PC-3 (cell line): ENCODE measurements around the gene MAD1L1. TPM values are rescaled to one million over a fixed set of nuclear protein-coding genes. Genes with fewer than 3 reads are reported as not detected.

ENCODE experiments used
- ATAC-seq: fragments of 200-7000 bp; cut with Tn5 transposase; 2 replicates; pipeline ENCODE4 v1.9.1; 2020; ENCODE audit warnings: mild to moderate bottlenecking, moderate library complexity
- BruUV-seq: library from RNA; stranded (reverse); fragments of 400-500 nt; replicated peaks from 2 replicates; lab custom pipeline; 2021; lab: Mats Ljungman, UMichigan
- CTCF ChIA-PET: fragments of 300-600 bp; sonication (Branson Sonifier 250); formaldehyde crosslinking; loops from one replicate; lab custom pipeline; 2022; ENCODE audit warnings: antibody characterized with exemption; lab: Charles Lee
- POLR2A ChIA-PET: fragments of 300-600 bp; sonication (Branson Sonifier 250); formaldehyde crosslinking; loops from one replicate; lab custom pipeline; 2022; ENCODE audit warnings: antibody characterized with exemption; ENCODE audit not compliant: unreplicated experiment; lab: Charles Lee
- DNase-seq: peaks from one replicate; pipeline ENCODE4 v3.0.0-alpha.2; 2015
- H2AFZ ChIP-seq: fragments of 300-600 bp; sonication (generic); 2 replicates; pipeline ENCODE4 v1.6.0; 2016; ENCODE audit warnings: antibody characterized with exemption, low read length
- H3F3A ChIP-seq: fragments of 300-600 bp; sonication (generic); one replicate; pipeline ENCODE4 v1.6.0; 2017; ENCODE audit warnings: antibody characterized with exemption, low read length, control low read depth, mild to moderate bottlenecking; ENCODE audit not compliant: unreplicated experiment
- H3K27ac ChIP-seq: fragments of 300-600 bp; sonication (generic); 2 replicates; pipeline ENCODE4 v1.5.1; 2016; ENCODE audit warnings: mild to moderate bottlenecking, low read length
- H3K27me3 ChIP-seq: fragments of 300-600 bp; sonication (generic); 2 replicates; pipeline ENCODE4 v1.6.1; 2016; ENCODE audit warnings: low read length, mixed read lengths
- H3K36me3 ChIP-seq: fragments of 300-600 bp; sonication (generic); 2 replicates; pipeline ENCODE4 v1.6.1; 2016; ENCODE audit warnings: low read depth, mixed run types, low read length, mixed read lengths
- H3K4me1 ChIP-seq: fragments of 300-600 bp; sonication (generic); 2 replicates; pipeline ENCODE4 v1.5.1; 2016; ENCODE audit warnings: low read length; ENCODE audit not compliant: insufficient read depth
- H3K4me2 ChIP-seq: fragments of 300-600 bp; sonication (generic); 2 replicates; pipeline ENCODE4 v1.6.0; 2016; ENCODE audit warnings: low read length
- H3K4me3 ChIP-seq: fragments of 300-600 bp; sonication (generic); 2 replicates; pipeline ENCODE4 v1.5.1; 2016; ENCODE audit warnings: mild to moderate bottlenecking, low read length, mixed read lengths
- H3K79me2 ChIP-seq: fragments of 300-600 bp; sonication (generic); 2 replicates; pipeline ENCODE4 v1.6.1; 2017; ENCODE audit warnings: low read length, mixed read lengths
- H3K9ac ChIP-seq: fragments of 300-600 bp; sonication (generic); 2 replicates; pipeline ENCODE4 v1.6.0; 2016; ENCODE audit warnings: mild to moderate bottlenecking, low read length
- H3K9me2 ChIP-seq: fragments of 300-600 bp; sonication (generic); replicated peaks from 2 replicates; pipeline ENCODE4 v1.6.1; 2016; ENCODE audit warnings: mixed run types, low read length, mixed read lengths
- H3K9me3 ChIP-seq: fragments of 300-600 bp; sonication (generic); 2 replicates; pipeline ENCODE4 v1.6.1; 2016; ENCODE audit warnings: low read length, mixed read lengths
- H4K20me1 ChIP-seq: fragments of 300-600 bp; sonication (generic); 2 replicates; pipeline ENCODE4 v1.6.1; 2016; ENCODE audit warnings: low read length, mixed read lengths
- CTCF ChIP-seq: fragments of 300-600 bp; sonication (generic); conservative IDR thresholded peaks from 2 replicates; pipeline ENCODE4 v1.5.1; 2017; ENCODE audit warnings: antibody characterized with exemption, low read depth, mild to moderate bottlenecking, low read length
- EZH2 ChIP-seq: fragments of 300-600 bp; sonication (generic); IDR thresholded peaks from one replicate; pipeline ENCODE4 v1.6.1; 2017; ENCODE audit warnings: antibody characterized with exemption, mild to moderate bottlenecking, low read length; ENCODE audit not compliant: unreplicated experiment
- EZH2phosphoT487 ChIP-seq: fragments of 300-600 bp; sonication (generic); IDR thresholded peaks from 2 replicates; pipeline ENCODE4 v1.6.1; 2018; ENCODE audit warnings: mild to moderate bottlenecking, antibody characterized with exemption, low read length, borderline replicate concordance
- intact Hi-C: fragments of 100-400 bp; cut with micrococcal nuclease; formaldehyde crosslinking; loops from 2 replicates; pipeline ENCODE4 v1.9.0; 2023
- total RNA-seq: library from RNA; depleted of rRNA; stranded (reverse); fragments of >200 nt; gene quantifications from 2 replicates; pipeline ENCODE4 v1.2.3, GENCODE V29; 2014

Gene MAD1L1
- total RNA-seq, 1 experiment from 2014 or later, result 88.4 TPM

- Histone ChIP-seq H3K27me3 (no peaks in the 10 kb centered on the region), H3K4me2 (no peak overlapping the region), H3K27ac (no peak overlapping the region), H3K9me2 (no peaks in the 10 kb centered on the region), H3K9ac (no peak overlapping the region), H3K36me3 (peaks cover 28% of the 10 kb centered on the region), H3F3A (no peaks in the 10 kb centered on the region), H2AFZ (no peak overlapping the region), H4K20me1 (no peaks in the 10 kb centered on the region), H3K4me3 (no peak overlapping the region), H3K79me2 (0 out of 2 replicates have a peak, but pooled peaks cover 6% of the 10 kb centered on the region), H3K9me3 (no peaks in the 10 kb centered on the region), H3K4me1 (no peaks in the 10 kb centered on the region)
- no peak for TF ChIP-seq CTCF
- no peak for TF ChIP-seq EZH2phosphoT487
- no peak for TF ChIP-seq EZH2
- no peak for DNase-seq
- no TSS peak for BruUV-seq
- ChIA-PET CTCF (no interaction called here), POLR2A (no interaction called here)
- intact Hi-C loops, result no loop called here
- ATAC-seq, result no peak
These were observed 39.0 kb downstream of the MAD1L1 start for GRCh38 chr7:2193575-2194305.

GRCh38 chr7:2192831-2193534, 39.8 kb downstream of the MAD1L1 start:
- Histone ChIP-seq H3K9me2 (no peaks in the 10 kb centered on the region), H3K9ac (no peak overlapping the region), H3K36me3 (peaks cover 29% of the 10 kb centered on the region), H3K79me2 (peaks cover 14% of the 10 kb centered on the region), H4K20me1 (no peaks in the 10 kb centered on the region), H3F3A (no peaks in the 10 kb centered on the region), H3K27me3 (no peaks in the 10 kb centered on the region), H3K27ac (no peak overlapping the region), H2AFZ (no peak overlapping the region), H3K4me3 (no peak overlapping the region), H3K4me1 (no peaks in the 10 kb centered on the region), H3K9me3 (no peaks in the 10 kb centered on the region), H3K4me2 (no peak overlapping the region)
- CTCF ChIA-PET, result no interaction called here
- no peak for DNase-seq
- TF ChIP-seq CTCF (no peak), EZH2 (no peak), EZH2phosphoT487 (no peak)
- BruUV-seq, result no TSS peak
- intact Hi-C loops, result no loop called here
- POLR2A ChIA-PET, result no interaction called here
- no peak for ATAC-seq

GRCh38 chr7:2191016-2191415, 41.7 kb downstream of the MAD1L1 start:
- no peak for DNase-seq
- Histone ChIP-seq H3K4me3 (no peak overlapping the region), H3K9me3 (no peaks in the 10 kb centered on the region), H3K9me2 (no peaks in the 10 kb centered on the region), H4K20me1 (no peaks in the 10 kb centered on the region), H2AFZ (no peak overlapping the region), H3K27ac (no peak overlapping the region), H3F3A (no peaks in the 10 kb centered on the region), H3K4me1 (no peaks in the 10 kb centered on the region), H3K27me3 (no peaks in the 10 kb centered on the region), H3K79me2 (peaks cover 21% of the 10 kb centered on the region), H3K36me3 (peaks cover 27% of the 10 kb centered on the region), H3K4me2 (no peak overlapping the region), H3K9ac (no peak overlapping the region)
- no peak for ATAC-seq
- intact Hi-C loops, result no loop called here
- TF ChIP-seq EZH2, result no peak
- no peak for TF ChIP-seq EZH2phosphoT487
- TF ChIP-seq CTCF, result no peak
- ChIA-PET CTCF (no interaction called here), POLR2A (no interaction called here)
- no TSS peak for BruUV-seq
